ENCODE data around the gene STRIP2. TPM values are rescaled to one million over a fixed set of nuclear protein-coding genes. Genes with fewer than 3 reads are reported as not detected.

Gene STRIP2
- total RNA-seq, 1 experiment from 2014 or later = 9.9 TPM

DNA sequence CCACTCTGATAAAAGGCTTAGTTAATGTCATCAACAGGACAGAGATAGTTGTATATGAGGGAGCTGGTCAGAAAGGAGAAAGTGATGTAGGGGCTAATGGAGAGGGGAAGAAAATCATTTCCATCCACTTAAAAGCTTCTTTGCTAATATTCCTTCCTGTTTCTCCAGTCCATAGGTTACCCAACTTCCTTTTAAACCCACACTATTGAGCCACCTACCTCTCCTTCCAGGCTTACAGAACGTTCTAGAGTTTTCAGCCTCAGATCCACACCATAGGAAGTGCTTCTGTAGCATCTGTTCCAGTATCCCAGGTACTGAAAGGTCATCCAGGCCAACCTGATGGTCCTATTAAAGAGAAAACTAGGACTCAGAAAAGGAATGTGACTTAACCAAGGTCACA lies 28.2 kb downstream of the STRIP2 start:
- Mint-ChIP-seq H3K27me3 (ENCODE audit: low read depth) (no peaks in the 10 kb centered on the region), H3K9me3 (no peaks in the 10 kb centered on the region), H3K27ac (0 out of 7 replicates have a peak overlapping the region, but pooled peaks of 1 of the 3 experiments have one; percentile 60), H3K4me3 (no peak overlapping the region), H3K36me3 (ENCODE audit: insufficient read depth in 1 of 3, low read depth in 3 of 3) (peaks cover 3 to 30% (median 7%) of the 10 kb centered on the region in 3 experiments; a peak in 6 of 7 replicates), H3K4me1 (no peaks in the 10 kb centered on the region)
- Histone ChIP-seq H4K8ac (replicated peaks; ENCODE audit: insufficient read length, low read depth, low read length) (no peak overlapping the region), H4K5ac (ENCODE audit: insufficient read length, low read depth, low read length) (no peak overlapping the region), H4K20me1 (ENCODE audit: control insufficient read depth, insufficient read depth, insufficient read length) (no peaks in the 10 kb centered on the region), H4K91ac (ENCODE audit: insufficient read length, low read depth, low read length) (no peak overlapping the region), H3K9me3 (ENCODE audit: control insufficient read depth, low read depth, low read length) (no peaks in the 10 kb centered on the region), H3K14ac (ENCODE audit: insufficient read depth, low read length) (no peak overlapping the region), H3K18ac (ENCODE audit: insufficient read length, low read depth, low read length) (no peak overlapping the region), H2BK15ac (ENCODE audit: low read depth, low read length) (no peak overlapping the region), H3K27me3 (ENCODE audit: insufficient read depth, low read length) (no peaks in the 10 kb centered on the region), H2BK5ac (ENCODE audit: insufficient read length, low read length) (no peak overlapping the region), H2AK5ac (ENCODE audit: insufficient read length, low read length) (no peak overlapping the region), H2BK120ac (ENCODE audit: low read depth, low read length, poor library complexity, severe bottlenecking) (no peak overlapping the region), H3K23ac (ENCODE audit: insufficient read length, low read depth, low read length) (no peak overlapping the region), H3K9ac (ENCODE audit: extremely low read depth, insufficient read length, low read length) (no peak overlapping the region), H3K27ac (ENCODE audit: insufficient read length, low read depth, low read length) (no peak overlapping the region), H3K79me2 (ENCODE audit: insufficient read depth, low read length) (no peaks in the 10 kb centered on the region), H2BK12ac (ENCODE audit: insufficient read length, low read depth, low read length) (no peak overlapping the region), H3K4ac (ENCODE audit: low read depth, low read length) (no peak overlapping the region), H3K56ac (ENCODE audit: insufficient read length, low read depth, low read length) (no peak overlapping the region), H3K4me1 (ENCODE audit: insufficient read depth, low read length) (no peaks in the 10 kb centered on the region), H3K79me1 (ENCODE audit: insufficient read depth, low read depth, low read length, poor library complexity, severe bottlenecking) (no peaks in the 10 kb centered on the region), H2BK20ac (ENCODE audit: low read depth, low read length, poor library complexity, severe bottlenecking) (no peak overlapping the region), H3K23me2 (ENCODE audit: insufficient read length, low read depth, low read length, poor library complexity, severe bottlenecking) (no peaks in the 10 kb centered on the region), H3K4me2 (ENCODE audit: insufficient read depth, insufficient read length, low read length) (no peak overlapping the region), H3T11ph (ENCODE audit: low read length) (no peak overlapping the region), H2AFZ (ENCODE audit: low read length) (no peak overlapping the region)
- DNase-seq = no peak
- no peak for TF ChIP-seq CTCF (conservative IDR thresholded peaks at IDR 0.05)
- WGBS (ENCODE audit: extremely low coverage, insufficient read length, low lambda C conversion rate) = no CpG with 5 or more reads among the region's 1 CpG
